ENCODE data around the gene RIN1. TPM values are rescaled to one million over a fixed set of nuclear protein-coding genes. Genes with fewer than 3 reads are reported as not detected.
A peak's percentile ranks its signal among the peaks of the same experiment; 100 is the strongest.

RIN1 gene
- total RNA-seq, 2 experiments from 2014 or later = 1.2 to 1.6 TPM

GRCh38 chr11:66318600-66318970, 17.6 kb downstream of the RIN1 start:
- intact Hi-C loops (cut with DNase I, micrococcal nuclease) = no loop called here
- H3K9me3 ChIP-seq (ENCODE audit: control insufficient read depth in 1 of 2, insufficient read depth in 1 of 2, low read length in 2 of 2) = no peaks in the 10 kb centered on the region
- H3K4me1 Mint-ChIP-seq (ENCODE audit: low read depth) = peaks cover 70% of the 10 kb centered on the region
- H3K9me3 Mint-ChIP-seq = no peaks in the 10 kb centered on the region
- peak overlapping the region; percentile 82 to 91 for H3K27ac ChIP-seq (ENCODE audit: low read depth in 1 of 2, low read length in 2 of 2)
- H3K27ac Mint-ChIP-seq = peak overlapping the region; percentile 99
- DNase-seq = no peak
- ATAC-seq (ENCODE audit: poor library complexity) = no peak
- no peaks in the 10 kb centered on the region for H3K36me3 Mint-ChIP-seq (ENCODE audit: low read depth)
- H3K36me3 ChIP-seq (ENCODE audit: insufficient read depth, low read length) = no peaks in the 10 kb centered on the region
- ChIA-PET POLR2A (interaction anchor here (0.7 to 2.3 kb wide), 6 partner anchors 8 to 820 kb away, joined by 3 to 12 read pairs (median 6); partner anchors contain the start of genes BRMS1 and YIF1A), CTCF (no interaction called here)
- TF ChIP-seq, protein P1, sequence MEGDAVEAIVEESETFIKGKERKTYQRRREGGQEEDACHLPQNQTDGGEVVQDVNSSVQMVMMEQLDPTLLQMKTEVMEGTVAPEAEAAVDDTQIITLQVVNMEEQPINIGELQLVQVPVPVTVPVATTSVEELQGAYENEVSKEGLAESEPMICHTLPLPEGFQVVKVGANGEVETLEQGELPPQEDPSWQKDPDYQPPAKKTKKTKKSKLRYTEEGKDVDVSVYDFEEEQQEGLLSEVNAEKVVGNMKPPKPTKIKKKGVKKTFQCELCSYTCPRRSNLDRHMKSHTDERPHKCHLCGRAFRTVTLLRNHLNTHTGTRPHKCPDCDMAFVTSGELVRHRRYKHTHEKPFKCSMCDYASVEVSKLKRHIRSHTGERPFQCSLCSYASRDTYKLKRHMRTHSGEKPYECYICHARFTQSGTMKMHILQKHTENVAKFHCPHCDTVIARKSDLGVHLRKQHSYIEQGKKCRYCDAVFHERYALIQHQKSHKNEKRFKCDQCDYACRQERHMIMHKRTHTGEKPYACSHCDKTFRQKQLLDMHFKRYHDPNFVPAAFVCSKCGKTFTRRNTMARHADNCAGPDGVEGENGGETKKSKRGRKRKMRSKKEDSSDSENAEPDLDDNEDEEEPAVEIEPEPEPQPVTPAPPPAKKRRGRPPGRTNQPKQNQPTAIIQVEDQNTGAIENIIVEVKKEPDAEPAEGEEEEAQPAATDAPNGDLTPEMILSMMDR (IDR thresholded peaks at IDR 0.05) = no peak
- peak overlapping the region; percentile 14 for H3K4me3 ChIP-seq (ENCODE audit: low read length)
- H3K27me3 Mint-ChIP-seq = no peaks in the 10 kb centered on the region
- no peaks in the 10 kb centered on the region for H3K27me3 ChIP-seq (ENCODE audit: control insufficient read depth in 1 of 2, insufficient read depth in 2 of 2, low read length in 2 of 2)
- peak overlapping the region; percentile 88 for H3K4me3 Mint-ChIP-seq
- H3K4me1 ChIP-seq (ENCODE audit: insufficient read depth, low read length) = peaks cover 51% of the 10 kb centered on the region

GRCh38 chr11:66317723-66318599, 18.3 kb downstream of the RIN1 start:
- DNase-seq (peak; percentile 31 to 91 (median 64)), ATAC-seq (ENCODE audit: poor library complexity) (peak; percentile 90)
- H3K27ac ChIP-seq (ENCODE audit: low read depth in 1 of 2, low read length in 2 of 2) = peak overlapping the region; percentile 82 to 91
- H3K9me3 ChIP-seq (ENCODE audit: control insufficient read depth in 1 of 2, insufficient read depth in 1 of 2, low read length in 2 of 2) = no peaks in the 10 kb centered on the region
- Mint-ChIP-seq H3K27me3 (no peaks in the 10 kb centered on the region), H3K36me3 (ENCODE audit: low read depth) (no peaks in the 10 kb centered on the region), H3K4me1 (ENCODE audit: low read depth) (peaks cover 64% of the 10 kb centered on the region), H3K9me3 (no peaks in the 10 kb centered on the region), H3K27ac (peak overlapping the region; percentile 99), H3K4me3 (peak overlapping the region; percentile 88)
- peaks cover 58% of the 10 kb centered on the region for H3K4me1 ChIP-seq (ENCODE audit: insufficient read depth, low read length)
- ChIA-PET CTCF (no interaction called here), POLR2A (interaction anchor here (0.7 to 2.3 kb wide), 13 partner anchors 9 to 1573 kb away, joined by 3 to 12 read pairs (median 4); partner anchors contain the start of genes B4GAT1, BRMS1, SLC29A2 and YIF1A)
- no peaks in the 10 kb centered on the region for H3K27me3 ChIP-seq (ENCODE audit: control insufficient read depth in 1 of 2, insufficient read depth in 2 of 2, low read length in 2 of 2)
- H3K36me3 ChIP-seq (ENCODE audit: insufficient read depth, low read length) = no peaks in the 10 kb centered on the region
- TF ChIP-seq, protein P1 (IDR thresholded peaks at IDR 0.05) = no peak
- H3K4me3 ChIP-seq (ENCODE audit: low read length) = peak overlapping the region; percentile 14
- intact Hi-C loops (cut with DNase I, micrococcal nuclease) = no loop called here

DNA sequence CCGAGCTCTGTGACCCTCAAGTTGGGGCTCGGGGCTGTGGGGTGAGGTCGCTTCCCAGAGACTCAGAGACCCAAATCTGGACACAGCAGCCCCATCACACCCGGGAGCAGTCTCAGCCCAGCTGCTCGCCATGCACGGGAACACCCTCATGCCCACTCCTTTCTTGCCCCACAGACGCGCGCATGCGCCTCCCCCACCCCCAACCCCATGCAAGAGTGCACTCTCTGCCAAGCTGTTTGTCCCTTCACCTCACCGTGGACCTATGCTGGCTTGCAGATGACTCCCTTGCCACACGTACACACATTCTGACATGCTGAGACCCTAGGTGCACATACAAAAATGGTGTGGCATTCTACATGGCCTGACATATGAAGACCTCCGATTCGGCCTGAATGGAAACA, 18.9 kb downstream of the RIN1 start:
- H3K9me3 Mint-ChIP-seq = no peaks in the 10 kb centered on the region
- TF ChIP-seq, protein P1 (IDR thresholded peaks at IDR 0.05) = no peak
- Histone ChIP-seq H3K27ac (ENCODE audit: low read depth in 1 of 2, low read length in 2 of 2) (peak overlapping the region; percentile 82 to 91), H3K4me3 (ENCODE audit: low read length) (no peak overlapping the region), H3K36me3 (ENCODE audit: insufficient read depth, low read length) (no peaks in the 10 kb centered on the region), H3K27me3 (ENCODE audit: control insufficient read depth in 1 of 2, insufficient read depth in 2 of 2, low read length in 2 of 2) (no peaks in the 10 kb centered on the region), H3K4me1 (ENCODE audit: insufficient read depth, low read length) (peaks cover 63% of the 10 kb centered on the region), H3K9me3 (ENCODE audit: control insufficient read depth in 1 of 2, insufficient read depth in 1 of 2, low read length in 2 of 2) (no peaks in the 10 kb centered on the region)
- H3K36me3 Mint-ChIP-seq (ENCODE audit: low read depth) = no peaks in the 10 kb centered on the region
- intact Hi-C loops (cut with DNase I, micrococcal nuclease) = no loop called here
- POLR2A ChIA-PET = interaction anchor here (0.9 to 2.3 kb wide), 11 partner anchors 9 to 1572 kb away, joined by 3 to 12 read pairs (median 6); partner anchors contain the start of genes B4GAT1, BRMS1, SLC29A2 and YIF1A
- H3K4me3 Mint-ChIP-seq = peak overlapping the region; percentile 88
- peak overlapping the region; percentile 99 for H3K27ac Mint-ChIP-seq
- H3K4me1 Mint-ChIP-seq (ENCODE audit: low read depth) = peaks cover 58% of the 10 kb centered on the region
- H3K27me3 Mint-ChIP-seq = no peaks in the 10 kb centered on the region
- peak; percentile 6 for ATAC-seq (ENCODE audit: poor library complexity)
- peak in 8 of 14 experiments; percentile 31 to 65 (median 48) for DNase-seq
- CTCF ChIA-PET = no interaction called here
